Transverse colon (tissue), 3 donors: ENCODE data around the gene DNAH8.

Experiments used
- EP300 ChIP-seq: sonication (generic); formaldehyde crosslinking; IDR thresholded peaks from one replicate; pipeline ENCODE4 v1.6.1; 2017; ENCODE audit warnings: antibody characterized with exemption, low read depth
- POLR2A ChIP-seq: fragments of 450-650 bp; IDR thresholded peaks from one replicate; pipeline ENCODE4 v1.6.1; 2016; ENCODE audit warnings: antibody characterized with exemption, mild to moderate bottlenecking, moderate library complexity
- TF ChIP-seq, protein P1 (sequence below), 5 experiments: fragments of 200-600 bp in 3 of 5; fragments of 450-650 bp in 2 of 5; sonication (generic) in 3 of 5; IDR thresholded peaks; 1 replicate in 2 of 5; 2 replicates in 3 of 5; pipeline ENCODE4 v1.5.1; 2016 to 2017; ENCODE audit warnings: antibody characterized with exemption in 5 of 5, inconsistent platforms in 3 of 5, mild to moderate bottlenecking in 2 of 5, moderate library complexity in 1 of 5

DNA sequence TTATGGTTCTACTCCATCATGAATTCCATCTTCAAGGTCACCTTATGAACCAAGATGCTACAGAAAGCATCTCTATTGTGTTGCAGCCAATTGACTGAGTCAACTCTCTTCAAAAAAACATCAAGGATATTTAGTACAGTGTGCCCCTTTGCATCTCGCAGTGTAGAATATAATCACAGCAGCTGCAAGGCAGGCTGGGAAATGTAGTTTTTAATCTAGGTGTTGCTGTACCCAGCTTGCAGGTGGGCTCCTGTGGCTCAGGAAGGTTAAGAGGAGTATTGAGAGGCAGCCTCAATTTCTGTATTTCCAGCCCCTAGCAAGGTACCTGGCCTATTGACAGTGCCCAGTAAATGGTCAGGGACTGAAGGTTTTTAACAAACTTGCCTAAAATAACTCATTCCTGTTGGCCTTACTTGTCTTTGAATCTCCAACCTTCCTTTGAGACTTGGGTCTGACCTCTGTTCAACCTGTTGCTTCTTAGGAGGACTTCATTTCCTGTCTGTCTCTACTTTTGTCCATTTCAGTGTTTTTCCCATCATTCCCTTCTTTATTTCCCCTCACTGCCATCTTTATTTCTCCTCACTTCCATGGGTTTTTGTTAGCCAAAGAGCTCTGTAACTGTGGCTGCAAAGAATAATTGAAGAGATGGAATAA lies 150.5 kb downstream of the DNAH8 start:
- TF ChIP-seq, protein P1, sequence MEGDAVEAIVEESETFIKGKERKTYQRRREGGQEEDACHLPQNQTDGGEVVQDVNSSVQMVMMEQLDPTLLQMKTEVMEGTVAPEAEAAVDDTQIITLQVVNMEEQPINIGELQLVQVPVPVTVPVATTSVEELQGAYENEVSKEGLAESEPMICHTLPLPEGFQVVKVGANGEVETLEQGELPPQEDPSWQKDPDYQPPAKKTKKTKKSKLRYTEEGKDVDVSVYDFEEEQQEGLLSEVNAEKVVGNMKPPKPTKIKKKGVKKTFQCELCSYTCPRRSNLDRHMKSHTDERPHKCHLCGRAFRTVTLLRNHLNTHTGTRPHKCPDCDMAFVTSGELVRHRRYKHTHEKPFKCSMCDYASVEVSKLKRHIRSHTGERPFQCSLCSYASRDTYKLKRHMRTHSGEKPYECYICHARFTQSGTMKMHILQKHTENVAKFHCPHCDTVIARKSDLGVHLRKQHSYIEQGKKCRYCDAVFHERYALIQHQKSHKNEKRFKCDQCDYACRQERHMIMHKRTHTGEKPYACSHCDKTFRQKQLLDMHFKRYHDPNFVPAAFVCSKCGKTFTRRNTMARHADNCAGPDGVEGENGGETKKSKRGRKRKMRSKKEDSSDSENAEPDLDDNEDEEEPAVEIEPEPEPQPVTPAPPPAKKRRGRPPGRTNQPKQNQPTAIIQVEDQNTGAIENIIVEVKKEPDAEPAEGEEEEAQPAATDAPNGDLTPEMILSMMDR (IDR thresholded peaks at IDR 0.05) = no peak
- TF ChIP-seq POLR2A (no peak), EP300 (no peak)
